Measurements from ENCODE around the gene ING4.

- TF ChIP-seq CTCF (IDR thresholded peaks at IDR 0.05): no peak
- TF ChIP-seq POLR2A (IDR thresholded peaks at IDR 0.05): no peak
Measured at GRCh38 chr12:6613015-6613775, 49.7 kb downstream of the ING4 start.

Data from right lobe of liver (tissue), 4 donors.